DOHH2 (cell line): Measurements from ENCODE around the gene CAPN10.
A peak's percentile ranks its signal among the peaks of the same experiment; 100 is the strongest.

Experiments
- H3F3A ChIP-seq: fragments of 200-600 bp; sonication (generic), shearing (Covaris generic); 2 replicates; pipeline ENCODE4 v1.6.0; 2016; ENCODE audit warnings: antibody characterized with exemption, mild to moderate bottlenecking; ENCODE audit not compliant: control insufficient read depth, insufficient read depth
- H3K27ac ChIP-seq: fragments of 200-600 bp; sonication (generic); 2 replicates; pipeline ENCODE4 v1.5.1; 2014; ENCODE audit warnings: low read depth, mild to moderate bottlenecking, low read length, moderate library complexity
- H3K27me3 ChIP-seq: fragments of 200-600 bp; sonication (generic); 2 replicates; pipeline ENCODE4 v1.6.1; 2014; ENCODE audit warnings: mild to moderate bottlenecking, low read length, mixed read lengths; ENCODE audit not compliant: control insufficient read depth
- H3K36me3 ChIP-seq: fragments of 200-600 bp; sonication (generic); 2 replicates; pipeline ENCODE4 v1.6.1; 2014; ENCODE audit warnings: mild to moderate bottlenecking, low read length, moderate library complexity, mixed read lengths; ENCODE audit not compliant: control insufficient read depth
- H3K4me1 ChIP-seq: fragments of 200-600 bp; sonication (generic); 2 replicates; pipeline ENCODE4 v1.6.1; 2014; ENCODE audit warnings: mild to moderate bottlenecking, low read length, mixed read lengths; ENCODE audit not compliant: control insufficient read depth
- H3K4me2 ChIP-seq: fragments of 200-600 bp; sonication (generic); 2 replicates; pipeline ENCODE4 v1.6.0; 2014; ENCODE audit warnings: mild to moderate bottlenecking, low read length, moderate library complexity
- H3K4me3 ChIP-seq: fragments of 200-600 bp; sonication (generic); 2 replicates; pipeline ENCODE4 v1.5.1; 2014; ENCODE audit warnings: mild to moderate bottlenecking, low read length, mixed read lengths
- H3K79me2 ChIP-seq: fragments of 200-600 bp; sonication (generic); 2 replicates; pipeline ENCODE4 v1.6.1; 2014; ENCODE audit warnings: mild to moderate bottlenecking, low read length, mixed read lengths; ENCODE audit not compliant: control insufficient read depth
- H3K9me2 ChIP-seq: fragments of 200-600 bp; sonication (generic); replicated peaks from 2 replicates; pipeline ENCODE4 v1.6.1; 2014; ENCODE audit warnings: mild to moderate bottlenecking, low read length, mixed read lengths; ENCODE audit not compliant: control insufficient read depth
- H3K9me3 ChIP-seq: fragments of 200-600 bp; sonication (generic); 2 replicates; pipeline ENCODE4 v1.6.1; 2014; ENCODE audit warnings: antibody characterized with exemption, low read length, mixed read lengths; ENCODE audit not compliant: control insufficient read depth, insufficient read depth
- H4K20me1 ChIP-seq: fragments of 200-600 bp; sonication (generic); 2 replicates; pipeline ENCODE4 v1.6.0; 2014; ENCODE audit warnings: low read depth, mild to moderate bottlenecking, antibody characterized with exemption, low read length, moderate library complexity; ENCODE audit not compliant: control insufficient read depth, insufficient read depth
- CTCF ChIP-seq: fragments of 200-600 bp; sonication (generic); IDR thresholded peaks from one replicate; pipeline ENCODE4 v1.5.1; 2014; ENCODE audit warnings: antibody characterized with exemption, mild to moderate bottlenecking, low read depth, low read length; ENCODE audit not compliant: poor library complexity, severe bottlenecking
- EZH2phosphoT487 ChIP-seq: fragments of 200-600 bp; sonication (generic); IDR thresholded peaks from 2 replicates; pipeline ENCODE4 v1.6.1; 2017; ENCODE audit warnings: borderline replicate concordance, mild to moderate bottlenecking, antibody characterized with exemption, low read length, moderate library complexity, mixed read lengths

The CAPN10 gene

GRCh38 chr2:240626531-240627300 lies 40.2 kb downstream of the CAPN10 start:
- no peaks in the 10 kb centered on the region for H3F3A ChIP-seq
- no peaks in the 10 kb centered on the region for H4K20me1 ChIP-seq
- H3K4me2 ChIP-seq = peak overlapping the region; percentile 35
- TF ChIP-seq CTCF = no peak
- TF ChIP-seq EZH2phosphoT487 = no peak
- peaks cover 29% of the 10 kb centered on the region for H3K4me1 ChIP-seq
- no peaks in the 10 kb centered on the region for H3K79me2 ChIP-seq
- no peak overlapping the region for H3K4me3 ChIP-seq
- H3K36me3 ChIP-seq = no peaks in the 10 kb centered on the region
- no peaks in the 10 kb centered on the region for H3K9me3 ChIP-seq
- H3K9me2 ChIP-seq = no peaks in the 10 kb centered on the region
- no peaks in the 10 kb centered on the region for H3K27me3 ChIP-seq
- no peak overlapping the region for H3K27ac ChIP-seq

- peaks cover 3% of the 10 kb centered on the region; the same call in 1 of the 2 replicates for H3K9me3 ChIP-seq
- TF ChIP-seq EZH2phosphoT487 = no peak
- no peak for TF ChIP-seq CTCF
- H3F3A ChIP-seq = no peaks in the 10 kb centered on the region
- no peaks in the 10 kb centered on the region for H3K9me2 ChIP-seq
- no peaks in the 10 kb centered on the region for H3K27me3 ChIP-seq
- H3K36me3 ChIP-seq = no peaks in the 10 kb centered on the region
- no peak overlapping the region for H3K4me2 ChIP-seq
- peaks cover 18% of the 10 kb centered on the region for H3K4me1 ChIP-seq
- H3K27ac ChIP-seq = no peak overlapping the region
- H3K79me2 ChIP-seq = no peaks in the 10 kb centered on the region
- H4K20me1 ChIP-seq = no peaks in the 10 kb centered on the region
- no peak overlapping the region for H3K4me3 ChIP-seq
Observed at GRCh38 chr2:240627736-240628506, 41.4 kb downstream of the CAPN10 start.

- Histone ChIP-seq H3K4me2 (no peak overlapping the region), H3K27me3 (no peaks in the 10 kb centered on the region), H3K9me3 (peaks cover 3% of the 10 kb centered on the region; the same call in 1 of the 2 replicates), H3K9me2 (no peaks in the 10 kb centered on the region), H3K27ac (no peak overlapping the region), H3F3A (no peaks in the 10 kb centered on the region), H4K20me1 (no peaks in the 10 kb centered on the region), H3K4me1 (peaks cover 14% of the 10 kb centered on the region), H3K79me2 (no peaks in the 10 kb centered on the region), H3K4me3 (no peak overlapping the region), H3K36me3 (no peaks in the 10 kb centered on the region)
- no peak for TF ChIP-seq EZH2phosphoT487
- TF ChIP-seq CTCF = no peak
Observed at GRCh38 chr2:240628507-240628807, 41.9 kb downstream of the CAPN10 start.
